ENCODE data around the gene AHDC1. TPM values are rescaled to one million over a fixed set of nuclear protein-coding genes. Genes with fewer than 3 reads are reported as not detected.

Gene AHDC1
- total RNA-seq, 1 experiment from 2014 or later, result 49.0 TPM

DNA sequence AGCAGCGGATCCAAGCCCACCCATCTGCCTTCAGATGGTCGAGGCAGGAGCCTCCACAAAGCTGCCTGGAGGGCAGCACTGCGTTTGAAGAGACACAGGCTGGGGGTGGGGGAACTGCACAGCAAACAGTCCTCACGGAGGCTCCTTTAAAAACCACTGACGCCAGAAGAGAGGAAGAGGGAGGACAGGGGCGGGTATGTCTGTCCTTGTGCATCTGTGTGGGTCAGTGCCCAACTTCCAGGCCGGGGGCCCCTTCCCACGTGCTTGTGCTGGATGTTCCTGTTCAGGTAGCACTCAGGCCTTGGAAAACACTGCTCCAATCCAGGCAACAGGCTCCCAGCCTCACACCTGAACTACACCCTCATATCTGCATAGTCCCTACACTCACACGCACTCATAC is 7.7 kb downstream of the AHDC1 start:
- ATAC-seq (no peak), DNase-seq (ENCODE audit: low spot score) (no peak)
- POLR2A ChIA-PET, result interaction anchor here (0.9 kb wide), 1 partner anchor 24 kb away, joined by 3 read pairs; no protein-coding TSS in a partner anchor
- Mint-ChIP-seq H3K36me3 (no peaks in the 10 kb centered on the region), H3K27ac (no peak overlapping the region), H3K4me3 (no peak overlapping the region), H3K9me3 (no peaks in the 10 kb centered on the region), H3K4me1 (peaks cover 29% of the 10 kb centered on the region), H3K27me3 (ENCODE audit: low read depth) (no peaks in the 10 kb centered on the region)
- CTCF ChIA-PET, result interaction anchor here (3.0 to 13.6 kb wide), 2 partner anchors 25 to 40 kb away, joined by 25 to 366 read pairs; no protein-coding TSS in a partner anchor
- no peak for TF ChIP-seq PRRX2 (CRISPR knock-in tag; IDR thresholded peaks at IDR 0.05)
- TF ChIP-seq RORB (CRISPR knock-in tag; IDR thresholded peaks at IDR 0.05), result no peak
- no peak for TF ChIP-seq KAT7 (CRISPR knock-in tag; IDR thresholded peaks at IDR 0.05; ENCODE audit: borderline replicate concordance)
- TF ChIP-seq, protein P1, sequence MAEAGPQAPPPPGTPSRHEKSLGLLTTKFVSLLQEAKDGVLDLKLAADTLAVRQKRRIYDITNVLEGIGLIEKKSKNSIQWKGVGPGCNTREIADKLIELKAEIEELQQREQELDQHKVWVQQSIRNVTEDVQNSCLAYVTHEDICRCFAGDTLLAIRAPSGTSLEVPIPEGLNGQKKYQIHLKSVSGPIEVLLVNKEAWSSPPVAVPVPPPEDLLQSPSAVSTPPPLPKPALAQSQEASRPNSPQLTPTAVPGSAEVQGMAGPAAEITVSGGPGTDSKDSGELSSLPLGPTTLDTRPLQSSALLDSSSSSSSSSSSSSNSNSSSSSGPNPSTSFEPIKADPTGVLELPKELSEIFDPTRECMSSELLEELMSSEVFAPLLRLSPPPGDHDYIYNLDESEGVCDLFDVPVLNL (CRISPR knock-in tag; IDR thresholded peaks at IDR 0.05; ENCODE audit: borderline replicate concordance, low read depth), result no peak
- no peak for TF ChIP-seq NR1H2 (CRISPR knock-in tag; IDR thresholded peaks at IDR 0.05)
- TF ChIP-seq ZBTB43 (CRISPR knock-in tag; IDR thresholded peaks at IDR 0.05), result no peak
- TF ChIP-seq HMGXB4 (CRISPR knock-in tag; IDR thresholded peaks at IDR 0.05), result no peak
- no peak for TF ChIP-seq ZNF532 (CRISPR knock-in tag; IDR thresholded peaks at IDR 0.05; ENCODE audit: borderline replicate concordance)
- no peak for TF ChIP-seq FOXJ3 (CRISPR knock-in tag; IDR thresholded peaks at IDR 0.05; ENCODE audit: borderline replicate concordance)
- no peak for TF ChIP-seq JAZF1 (CRISPR knock-in tag; IDR thresholded peaks at IDR 0.05)
- no peak for TF ChIP-seq GRHL2 (CRISPR knock-in tag; IDR thresholded peaks at IDR 0.05; ENCODE audit: insufficient replicate concordance, severe bottlenecking)
- TF ChIP-seq MYBL2 (CRISPR knock-in tag; IDR thresholded peaks at IDR 0.05), result no peak
- no peak for TF ChIP-seq ZNF317 (CRISPR knock-in tag; IDR thresholded peaks at IDR 0.05; ENCODE audit: borderline replicate concordance, low read depth)
- TF ChIP-seq JUN (CRISPR knock-in tag; IDR thresholded peaks at IDR 0.05), result no peak
- TF ChIP-seq FOXP1 (CRISPR knock-in tag; IDR thresholded peaks at IDR 0.05; ENCODE audit: borderline replicate concordance), result no peak
- TF ChIP-seq RELA (CRISPR knock-in tag; IDR thresholded peaks at IDR 0.05; ENCODE audit: borderline replicate concordance), result no peak
- TF ChIP-seq SP1 (CRISPR knock-in tag; conservative IDR thresholded peaks at IDR 0.05), result no peak
- no peak for TF ChIP-seq CREB1 (CRISPR knock-in tag; IDR thresholded peaks at IDR 0.05)
- no peak for TF ChIP-seq MXD4 (CRISPR knock-in tag; IDR thresholded peaks at IDR 0.05; ENCODE audit: borderline replicate concordance)

Measured in WTC11 (cell line).